Activated B cell treated with CpG ODN at 0.5 μM for 24 hours (primary cell): ENCODE results near the gene NCOR2. TPM values are rescaled to one million over a fixed set of nuclear protein-coding genes. Genes with fewer than 3 reads are reported as not detected.

Source experiments
- ATAC-seq: fragments of 200-7000 bp; cut with Tn5 transposase; one replicate; pipeline ENCODE4 v1.10.0; 2021; ENCODE audit warnings: low read depth, mild to moderate bottlenecking, moderate library complexity
- CTCF ChIA-PET: fragments of 350-600 bp; sonication (Branson Sonifier 250); formaldehyde crosslinking; loops from one replicate; lab custom pipeline; 2021; ENCODE audit warnings: antibody characterized with exemption; lab: Charles Lee
- POLR2A ChIA-PET: fragments of 350-600 bp; sonication (Branson Sonifier 250); formaldehyde crosslinking; loops from one replicate; lab custom pipeline; 2021; ENCODE audit warnings: antibody characterized with exemption; lab: Charles Lee
- DNase-seq: peaks from one replicate; pipeline ENCODE4 v3.0.0; 2022
- H3K27ac Mint-ChIP-seq: one replicate; pipeline ENCODE4 v1.8.0; 2020; ENCODE audit warnings: mixed read lengths
- H3K27me3 Mint-ChIP-seq: one replicate; pipeline ENCODE4 v1.8.0; 2021; ENCODE audit warnings: mixed read lengths
- H3K36me3 Mint-ChIP-seq: one replicate; pipeline ENCODE4 v1.8.0; 2021; ENCODE audit warnings: low read depth, mixed read lengths
- H3K4me1 Mint-ChIP-seq: one replicate; pipeline ENCODE4 v1.8.0; 2021; ENCODE audit warnings: mixed read lengths
- H3K4me3 Mint-ChIP-seq: one replicate; pipeline ENCODE4 v1.8.0; 2020; ENCODE audit warnings: mild to moderate bottlenecking, mixed read lengths
- H3K9me3 Mint-ChIP-seq: one replicate; pipeline ENCODE4 v1.8.0; 2020; ENCODE audit warnings: mixed read lengths
- CTCF ChIP-seq: fragments of 200-600 bp; IDR thresholded peaks from one replicate; pipeline ENCODE4 v1.8.0; 2022; ENCODE audit warnings: antibody characterized with exemption, mild to moderate bottlenecking
- intact Hi-C: fragments of 100-400 bp; cut with micrococcal nuclease; formaldehyde crosslinking; loops from one replicate; pipeline ENCODE4 v1.15.1; 2024
- total RNA-seq: library from RNA; stranded (reverse); gene quantifications from 2 replicates; pipeline ENCODE4 v1.2.3, GENCODE V29; 2022

The NCOR2 gene
- total RNA-seq, 1 donor from 2014 or later: 154 TPM

DNA sequence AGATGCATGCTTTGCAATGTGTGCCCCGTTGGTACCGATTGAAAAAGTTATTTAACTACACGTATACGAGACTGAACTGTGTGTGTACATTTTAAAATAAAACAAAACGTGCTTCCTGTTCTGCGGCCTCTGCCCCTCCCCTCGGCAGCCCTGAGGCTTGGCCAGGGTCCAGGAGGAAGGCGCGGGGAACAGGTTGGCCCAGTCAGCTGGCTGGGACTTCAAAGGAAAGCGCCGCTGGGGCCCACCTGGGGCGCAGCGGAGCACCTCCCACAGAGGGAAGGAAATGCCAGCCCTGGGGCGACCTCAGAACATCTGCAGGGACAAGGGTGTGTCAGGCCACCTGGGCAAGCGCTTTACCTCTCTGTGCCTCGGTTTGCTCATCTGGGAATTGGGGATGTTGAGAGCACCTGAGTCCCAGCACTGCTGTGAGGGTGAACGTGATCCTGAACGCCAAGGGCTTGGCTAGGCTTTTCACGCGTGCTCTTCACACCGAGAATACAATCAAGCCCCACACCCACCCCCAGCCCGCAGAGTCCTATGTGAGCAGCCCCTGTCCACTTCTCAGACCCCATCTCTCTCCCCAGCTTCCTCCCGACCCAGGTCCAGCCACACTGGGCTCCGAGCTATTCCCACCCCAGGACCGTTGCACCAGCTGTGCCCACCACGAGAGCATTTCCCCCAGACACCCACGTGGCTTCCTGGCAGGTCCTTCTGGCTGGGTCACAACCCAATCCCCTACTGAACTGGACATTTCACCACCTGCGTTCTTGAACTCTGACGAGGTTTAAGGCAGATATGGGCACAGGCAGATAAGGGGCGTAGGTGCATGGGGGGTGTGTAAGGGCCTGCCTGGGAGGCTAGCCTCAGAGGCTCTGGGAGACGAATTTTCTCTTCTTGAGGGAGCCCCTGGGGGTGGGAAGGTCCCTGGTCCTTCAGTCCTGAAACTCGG, 41.9 kb upstream of the NCOR2 start:
- Mint-ChIP-seq H3K36me3 (no peaks in the 10 kb centered on the region), H3K4me3 (peak overlapping the region; percentile 61), H3K27ac (peak overlapping the region; percentile 53), H3K9me3 (peaks cover 2% of the 10 kb centered on the region), H3K4me1 (peaks cover 23% of the 10 kb centered on the region), H3K27me3 (peaks cover 7% of the 10 kb centered on the region)
- intact Hi-C loops: loop anchor here (2.0 to 5.0 kb wide), 3 partner anchors 17 to 42 kb away; partner anchors contain the start of gene NCOR2
- CTCF ChIA-PET: interaction anchor here (1.2 kb wide), 1 partner anchor 37 kb away, joined by 3 read pairs; no protein-coding TSS in a partner anchor
- ATAC-seq (peak; percentile 67), DNase-seq (peak; percentile 45)
- TF ChIP-seq CTCF: no peak
- POLR2A ChIA-PET: interaction anchor here (0.8 kb wide), 2 partner anchors 58 to 156 kb away, joined by 3 read pairs; no protein-coding TSS in a partner anchor

- DNase-seq (no peak), ATAC-seq (peak; percentile 36)
- intact Hi-C loops: loop anchor here (2.0 to 5.0 kb wide), 3 partner anchors 16 to 41 kb away; partner anchors contain the start of gene NCOR2
- POLR2A ChIA-PET: no interaction called here
- Mint-ChIP-seq H3K27me3 (peaks cover 7% of the 10 kb centered on the region), H3K4me3 (peak overlapping the region; percentile 61), H3K9me3 (peaks cover 2% of the 10 kb centered on the region), H3K4me1 (peaks cover 23% of the 10 kb centered on the region), H3K27ac (no peak overlapping the region), H3K36me3 (no peaks in the 10 kb centered on the region)
- no peak for TF ChIP-seq CTCF
- CTCF ChIA-PET: interaction anchor here (1.2 kb wide), 1 partner anchor 36 kb away, joined by 3 read pairs; no protein-coding TSS in a partner anchor
Observed at GRCh38 chr12:124608450-124608870, 41.0 kb upstream of the NCOR2 start.

- Mint-ChIP-seq H3K9me3 (no peaks in the 10 kb centered on the region), H3K4me3 (no peak overlapping the region), H3K36me3 (no peaks in the 10 kb centered on the region), H3K4me1 (peaks cover 23% of the 10 kb centered on the region), H3K27ac (no peak overlapping the region), H3K27me3 (peaks cover 7% of the 10 kb centered on the region)
- intact Hi-C loops: loop anchor here (2.0 to 5.0 kb wide), 3 partner anchors 15 to 41 kb away; partner anchors contain the start of gene NCOR2
- POLR2A ChIA-PET: no interaction called here
- DNase-seq (no peak), ATAC-seq (no peak)
- TF ChIP-seq CTCF: no peak
- CTCF ChIA-PET: no interaction called here
Observed at GRCh38 chr12:124607681-124608425, 40.4 kb upstream of the NCOR2 start.

GRCh38 chr12:124605883-124606774, 38.7 kb upstream of the NCOR2 start:
- Mint-ChIP-seq H3K4me3 (no peak overlapping the region), H3K36me3 (no peaks in the 10 kb centered on the region), H3K4me1 (peaks cover 23% of the 10 kb centered on the region), H3K9me3 (no peaks in the 10 kb centered on the region), H3K27me3 (peaks cover 7% of the 10 kb centered on the region), H3K27ac (no peak overlapping the region)
- DNase-seq (no peak), ATAC-seq (no peak)
- TF ChIP-seq CTCF: no peak
- intact Hi-C loops: loop anchor here (5.0 kb wide), 1 partner anchor 39 kb away; the partner anchor contains the start of gene NCOR2
- ChIA-PET POLR2A (no interaction called here), CTCF (no interaction called here)
